Loucy (cell line): ENCODE results near the gene ARMC10.

ENCODE experiments used
- CTCF ChIP-seq: fragments of 200-600 bp; sonication (generic); conservative IDR thresholded peaks from 2 replicates; pipeline ENCODE4 v1.5.1; 2014; ENCODE audit warnings: mild to moderate bottlenecking, antibody characterized with exemption, low read length
- EZH2phosphoT487 ChIP-seq: fragments of 200-600 bp; IDR thresholded peaks from 2 replicates; pipeline ENCODE4 v1.6.1; 2018; ENCODE audit warnings: antibody characterized with exemption, mild to moderate bottlenecking, moderate library complexity, borderline replicate concordance

- TF ChIP-seq CTCF (no peak), EZH2phosphoT487 (no peak)
Measured at GRCh38 chr7:103117465-103117864, 42.5 kb downstream of the ARMC10 start.
